HG03060 (cell line): ENCODE data around the gene RAB1B.
A peak's percentile ranks its signal among the peaks of the same experiment; 100 is the strongest.
"Not testable (repeated sequence)": the region's sequence is repeated elsewhere in the genome, so short reads cannot be mapped to it uniquely, and the experiment has no call there.

Experiments used
- ATAC-seq: cut with Tn5 transposase; IDR thresholded peaks from one replicate; pipeline ENCODE4 v1.9.1; 2021; ENCODE audit warnings: low read depth, moderate number of reproducible peaks; ENCODE audit not compliant: unreplicated experiment

RAB1B gene

DNA sequence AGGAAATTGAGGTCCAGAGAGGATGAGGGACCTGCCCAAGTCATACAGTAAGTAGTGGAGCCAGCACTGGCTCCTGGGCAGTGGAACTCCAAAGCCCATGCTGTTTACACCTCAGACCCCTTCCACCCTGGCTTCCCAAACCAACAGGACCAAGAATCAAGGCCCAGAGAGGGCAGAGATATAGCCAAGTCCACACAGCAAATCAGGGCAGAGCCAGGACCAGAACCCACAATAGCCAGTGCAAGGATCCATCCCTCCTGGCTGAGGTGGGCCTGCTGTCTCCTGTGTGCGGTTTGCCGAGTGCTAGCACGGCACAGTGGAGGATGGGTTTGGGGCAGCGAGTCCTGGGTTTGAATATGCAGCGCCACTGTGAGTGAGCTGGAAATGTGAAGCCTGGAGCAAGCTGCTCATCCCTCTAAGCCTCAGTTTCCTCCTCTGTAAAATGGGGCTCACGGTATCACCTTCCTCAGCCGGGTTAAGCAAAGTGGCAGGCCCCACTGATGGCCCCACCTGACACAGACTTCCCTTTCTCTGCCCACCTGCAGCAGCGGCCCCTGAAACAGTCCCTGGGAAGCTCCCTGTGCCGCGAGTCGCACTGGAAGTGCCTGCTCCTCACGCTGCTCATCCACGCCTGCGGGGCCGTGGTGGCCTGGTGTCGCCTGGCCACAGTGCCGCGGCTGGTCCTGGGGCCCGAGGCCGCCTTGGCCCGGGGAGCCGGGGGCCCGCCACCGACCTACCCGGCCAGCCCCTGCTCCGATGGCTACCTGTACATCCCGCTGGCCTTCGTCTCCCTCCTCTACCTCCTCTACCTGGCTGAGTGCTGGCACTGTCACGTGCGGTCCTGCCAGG lies 25.6 kb downstream of the RAB1B start:
- ATAC-seq: no peak

- ATAC-seq: no peak
Measured at GRCh38 chr11:66294626-66295620, 26.5 kb downstream of the RAB1B start.

- ATAC-seq: no peak
Measured at GRCh38 chr11:66297610-66298009, 29.2 kb downstream of the RAB1B start.

- ATAC-seq: no peak
Measured at GRCh38 chr11:66299186-66299585, 30.7 kb downstream of the RAB1B start.

- ATAC-seq: no peak
Measured at GRCh38 chr11:66302656-66303055, 34.2 kb downstream of the RAB1B start.

DNA sequence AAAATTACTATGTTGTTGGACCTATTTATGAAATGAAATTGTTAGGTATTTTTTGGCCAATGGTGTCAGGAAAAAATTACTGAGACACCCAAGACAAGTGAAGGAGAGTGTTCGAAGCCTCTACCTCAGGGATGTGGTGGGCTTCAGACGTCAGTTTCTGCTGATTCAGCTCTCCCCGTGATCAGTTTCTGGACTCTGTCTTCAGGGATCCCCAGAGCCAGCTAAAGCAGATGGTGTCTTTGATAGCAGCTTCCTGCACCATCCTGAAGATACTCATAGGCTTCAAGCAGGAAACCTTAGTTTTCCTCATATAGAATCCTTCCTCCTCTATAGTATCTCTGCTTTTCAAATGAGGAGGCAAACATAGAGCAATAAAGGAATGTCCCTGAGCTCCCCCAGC lies 41.0 kb downstream of the RAB1B start:
- ATAC-seq: no peak

GRCh38 chr11:66310324-66310723 lies 41.9 kb downstream of the RAB1B start:
- no peak for ATAC-seq

GRCh38 chr11:66310803-66311440 lies 42.5 kb downstream of the RAB1B start:
- not testable (repeated sequence) for ATAC-seq

- peak; percentile 19 for ATAC-seq
Measured at GRCh38 chr11:66311470-66311964, 43.1 kb downstream of the RAB1B start.

GRCh38 chr11:66311965-66312548 lies 43.6 kb downstream of the RAB1B start:
- peak; percentile 52 for ATAC-seq

DNA sequence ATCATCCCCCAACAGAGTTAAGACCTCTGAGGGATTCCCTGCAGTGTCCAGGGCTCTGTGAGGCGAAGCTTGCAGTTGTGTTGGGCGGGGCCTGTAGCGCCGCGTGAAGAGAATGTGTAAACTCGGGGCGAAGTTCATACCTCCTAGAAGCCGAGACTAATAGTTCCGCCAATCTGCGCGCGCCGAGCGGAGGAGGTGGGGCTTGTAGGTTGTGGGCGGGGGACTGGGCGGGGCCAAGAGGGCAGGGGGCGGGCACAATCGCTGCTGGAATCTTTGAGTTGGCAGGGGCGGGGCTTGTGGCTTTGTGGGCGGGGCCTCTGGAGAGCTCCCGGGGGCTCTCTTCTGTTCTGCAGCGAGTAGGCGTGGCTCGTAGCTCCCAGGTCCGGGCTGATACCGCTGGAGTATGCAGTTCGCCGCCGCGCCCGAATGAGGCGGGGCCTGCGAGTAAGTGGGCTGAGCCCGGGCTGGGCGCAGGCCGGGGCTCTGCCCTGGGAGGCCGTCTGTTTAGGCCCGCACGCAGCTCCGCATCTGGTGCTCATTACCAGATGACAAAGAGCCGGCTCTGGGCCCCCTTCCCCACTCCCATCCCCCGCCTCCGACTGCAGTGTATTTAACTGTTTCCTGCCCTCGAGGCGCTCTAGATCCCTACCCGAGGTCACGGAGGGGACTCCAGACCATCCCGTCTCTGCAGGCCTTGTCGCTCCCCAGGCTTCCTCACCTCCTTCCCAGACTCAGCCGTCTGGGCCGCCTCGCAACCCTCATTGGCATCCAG lies 44.3 kb downstream of the RAB1B start:
- ATAC-seq: peak; percentile 38

DNA sequence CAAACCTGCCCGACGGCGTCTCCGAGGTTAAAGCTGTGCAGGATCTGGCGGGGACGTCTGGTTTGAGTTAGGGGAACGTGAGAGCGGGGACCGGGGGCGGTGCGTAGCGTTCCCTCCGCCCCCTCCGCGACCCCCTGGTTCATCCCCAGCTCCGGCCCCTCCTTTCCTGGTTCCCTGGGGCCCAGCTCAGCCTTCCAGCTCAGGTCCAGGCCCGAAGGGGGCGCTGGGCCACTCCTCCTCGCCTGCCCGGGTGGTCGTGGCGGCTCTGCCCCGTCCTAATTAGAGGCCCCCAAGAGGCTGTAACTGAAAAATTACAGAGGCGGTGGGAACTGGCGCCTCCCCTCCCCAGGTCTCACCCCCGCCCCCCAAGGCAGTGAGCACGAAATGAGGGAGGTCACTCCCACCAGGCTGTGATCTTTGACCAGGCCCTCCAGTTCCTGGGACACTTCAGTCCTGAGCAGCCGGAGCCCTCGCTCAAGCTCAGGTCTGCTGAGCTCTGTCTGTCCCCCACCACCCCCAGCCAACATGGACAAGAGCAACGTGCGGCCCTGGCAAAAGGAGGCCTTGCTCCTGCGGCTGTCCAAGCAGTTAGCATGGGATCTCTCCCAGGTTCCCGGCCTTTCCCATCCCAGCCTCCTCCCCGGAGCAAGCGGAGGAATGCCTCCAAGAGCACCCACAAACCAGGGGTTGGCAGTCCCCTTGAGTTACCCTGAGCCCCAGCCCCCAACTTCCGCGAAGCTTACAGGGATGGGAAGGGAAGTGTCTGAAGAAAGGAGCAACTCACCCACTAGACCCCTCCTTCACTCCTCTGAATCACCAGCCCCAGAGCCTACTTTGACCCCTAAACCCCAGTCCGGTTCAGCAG lies 45.1 kb downstream of the RAB1B start:
- ATAC-seq: no peak

DNA sequence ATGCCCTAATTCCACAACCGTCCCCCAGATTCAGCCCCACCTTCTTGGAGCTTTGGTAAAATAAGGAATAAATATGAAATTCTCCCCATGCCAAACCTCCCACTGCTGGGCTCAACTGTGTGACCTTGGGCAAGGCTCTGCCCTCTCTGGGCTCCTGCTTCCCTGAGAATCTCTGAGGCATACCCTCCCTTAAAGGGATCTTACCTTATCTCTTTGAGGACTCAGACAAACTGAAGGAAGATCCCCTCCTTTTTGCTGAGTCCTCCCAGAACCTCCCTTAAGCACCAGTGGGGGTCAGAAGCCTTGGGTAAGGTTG lies 45.7 kb downstream of the RAB1B start:
- no peak for ATAC-seq

DNA sequence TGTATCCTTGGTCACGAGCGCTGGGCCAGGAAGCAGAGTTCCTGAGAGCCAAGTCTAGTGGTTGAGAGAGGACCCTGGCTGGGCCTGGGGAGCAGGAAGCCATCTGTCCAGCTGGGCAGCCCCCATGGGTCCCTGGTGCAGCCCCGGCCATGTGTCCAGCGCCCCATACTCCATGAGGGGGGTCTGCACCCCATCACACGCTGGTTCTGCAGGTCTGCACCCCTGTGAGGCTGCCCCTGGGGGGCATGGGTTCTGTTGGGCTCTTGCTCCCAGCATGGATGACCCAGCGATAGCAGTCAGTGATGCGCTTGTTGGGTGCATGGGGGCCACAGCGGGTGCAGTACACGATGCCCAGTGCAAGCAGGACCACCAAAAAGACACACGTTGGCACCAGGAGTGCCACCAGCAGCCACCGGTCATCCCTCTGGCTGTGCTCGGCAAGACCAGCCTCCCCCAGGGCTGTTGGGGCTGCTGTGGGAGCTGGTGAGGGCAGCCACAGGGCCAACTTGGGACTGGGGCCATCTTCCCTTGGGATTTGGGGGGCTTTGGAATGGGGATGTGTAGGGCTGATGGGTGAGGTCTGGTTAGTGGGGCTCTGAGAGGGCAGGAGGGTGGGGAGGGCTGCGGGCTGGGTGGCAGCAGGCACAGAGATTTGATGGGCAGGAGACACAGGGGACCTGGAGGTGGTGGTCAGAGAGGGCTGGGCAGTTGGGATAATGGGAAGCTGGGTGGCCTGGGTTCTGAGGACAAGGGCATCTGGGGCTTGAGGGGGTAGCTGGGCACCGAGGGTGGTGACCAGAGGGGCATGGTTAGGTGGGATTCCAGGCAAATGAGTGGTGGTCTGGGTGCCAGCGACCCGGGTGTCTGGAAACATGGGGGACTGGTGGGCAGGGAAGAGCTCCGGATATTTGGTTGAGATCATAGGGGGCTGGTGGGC lies 46.4 kb downstream of the RAB1B start:
- no peak for ATAC-seq

GRCh38 chr11:66315498-66315885 lies 47.1 kb downstream of the RAB1B start:
- no peak for ATAC-seq

DNA sequence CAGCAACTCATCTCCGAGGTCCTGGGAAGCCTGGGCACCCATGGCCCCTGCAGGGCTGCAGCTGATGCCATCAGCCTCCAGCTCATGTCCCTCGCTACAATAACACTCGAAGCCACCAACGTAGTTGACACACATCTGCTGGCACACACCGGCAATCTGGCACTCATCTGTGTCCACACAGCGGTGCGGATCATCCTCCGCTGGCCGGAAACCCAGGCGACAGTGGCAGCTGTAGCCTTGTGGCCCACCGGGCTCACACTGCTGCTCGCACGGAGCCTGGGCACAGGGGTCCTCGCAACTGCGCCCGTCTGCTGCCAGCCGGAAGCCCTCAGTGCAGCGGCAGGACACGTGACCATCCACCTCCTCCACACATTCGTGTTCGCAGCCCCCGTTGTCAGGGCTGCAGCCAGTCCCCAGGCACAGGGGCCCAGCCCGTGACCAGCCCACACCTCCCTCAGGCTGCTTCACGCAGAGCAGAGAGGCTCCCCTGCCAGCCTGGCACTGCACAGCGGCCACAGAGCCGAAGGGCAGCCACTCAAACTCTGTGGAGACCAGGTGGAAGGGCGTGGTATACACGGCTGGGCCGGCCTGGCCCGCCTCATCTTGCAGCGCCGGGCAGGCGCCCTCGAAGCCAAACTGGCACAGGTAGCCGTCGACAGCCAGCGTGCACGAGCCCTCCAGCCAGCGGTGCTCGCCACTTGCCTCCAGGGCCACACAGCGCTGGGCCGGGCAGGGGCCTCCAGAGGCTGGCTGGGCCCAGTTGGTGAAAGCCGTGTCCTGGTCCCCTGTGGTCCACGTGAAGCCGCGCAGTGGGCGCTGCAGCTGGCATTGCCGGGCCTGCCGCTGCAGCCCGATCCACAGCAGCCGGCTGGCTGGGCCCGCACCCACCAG lies 47.7 kb downstream of the RAB1B start:
- ATAC-seq: no peak

- ATAC-seq: no peak
Measured at GRCh38 chr11:66316849-66317251, 48.4 kb downstream of the RAB1B start, which contains the start of gene CD248. Gene CD248, minus strand, starts transcription at chr11:66317044. Its CDS starts 17 bp downstream, at chr11:66317027.
